HG03439 (cell line): ENCODE data around the gene FAM149B1.

ENCODE experiments used
- ATAC-seq: cut with Tn5 transposase; IDR thresholded peaks from one replicate; pipeline ENCODE4 v1.9.1; 2021; ENCODE audit warnings: mild to moderate bottlenecking, moderate library complexity; ENCODE audit not compliant: unreplicated experiment

Gene FAM149B1

GRCh38 chr10:73172867-73173266, 4.9 kb downstream of the FAM149B1 start:
- no peak for ATAC-seq

GRCh38 chr10:73174148-73174925, 6.4 kb downstream of the FAM149B1 start:
- ATAC-seq: no peak

GRCh38 chr10:73182568-73182967, 14.6 kb downstream of the FAM149B1 start:
- no peak for ATAC-seq

- no peak for ATAC-seq
These were observed 15.9 kb downstream of the FAM149B1 start for GRCh38 chr10:73183667-73184281.

GRCh38 chr10:73186266-73186665, 18.3 kb downstream of the FAM149B1 start:
- ATAC-seq: no peak

- no peak for ATAC-seq
These were observed 22.3 kb downstream of the FAM149B1 start for GRCh38 chr10:73190188-73190587.

- no peak for ATAC-seq
These were observed 37.2 kb downstream of the FAM149B1 start for GRCh38 chr10:73205081-73205480.

GRCh38 chr10:73205890-73206289, 38.0 kb downstream of the FAM149B1 start:
- no peak for ATAC-seq

- ATAC-seq: no peak
These were observed 38.5 kb downstream of the FAM149B1 start for GRCh38 chr10:73206385-73206784.

GRCh38 chr10:73207883-73208282, 40.0 kb downstream of the FAM149B1 start:
- ATAC-seq: no peak

GRCh38 chr10:73209705-73210104, 41.8 kb downstream of the FAM149B1 start:
- ATAC-seq: no peak

GRCh38 chr10:73210395-73211105, 42.6 kb downstream of the FAM149B1 start:
- no peak for ATAC-seq

GRCh38 chr10:73211106-73211811, 43.3 kb downstream of the FAM149B1 start:
- ATAC-seq: no peak

- no peak for ATAC-seq
These were observed 47.8 kb downstream of the FAM149B1 start for GRCh38 chr10:73215749-73216148.

- ATAC-seq: no peak
These were observed 49.7 kb downstream of the FAM149B1 start for GRCh38 chr10:73217628-73218027.

GRCh38 chr10:73218431-73219191, 50.7 kb downstream of the FAM149B1 start:
- no peak for ATAC-seq

- no peak for ATAC-seq
These were observed 51.5 kb downstream of the FAM149B1 start for GRCh38 chr10:73219384-73219783.

GRCh38 chr10:73220989-73221388, 53.1 kb downstream of the FAM149B1 start:
- ATAC-seq: no peak

- no peak for ATAC-seq
These were observed 57.6 kb downstream of the FAM149B1 start for GRCh38 chr10:73225518-73225917.

GRCh38 chr10:73226663-73227062, 58.7 kb downstream of the FAM149B1 start:
- ATAC-seq: no peak

GRCh38 chr10:73228247-73228646, 60.3 kb downstream of the FAM149B1 start:
- no peak for ATAC-seq
